Stimulated activated naive B cell treated with anti-CD40 and anti-IgM and Interleukin-4, amounts not matched to agents 10 μg/mL and 1 μg/mL and 100 μg/mL, for 72 hours (primary cell): ENCODE data around the gene RNF167.
A peak's percentile ranks its signal among the peaks of the same experiment; 100 is the strongest.

Experiments used
- ATAC-seq, 2 donors: fragments of 150-1000 bp; cut with Tn5 transposase; replicated peaks; 2 replicates each; pipeline ENCODE4 v1.10.0; 2021; ENCODE audit warnings: moderate library complexity in 1 of 2
- DNase-seq: peaks from one replicate; pipeline ENCODE4 v3.0.0; 2021
- H3K27ac Mint-ChIP-seq: one replicate; pipeline ENCODE4 v1.8.0; 2022; ENCODE audit warnings: mild to moderate bottlenecking, mixed read lengths
- H3K27me3 Mint-ChIP-seq, 2 donors: one replicate each; pipeline ENCODE4 v1.8.0; 2022; ENCODE audit warnings: mixed read lengths in 2 of 2
- H3K36me3 Mint-ChIP-seq, 2 donors: one replicate each; pipeline ENCODE4 v1.8.0; 2022; ENCODE audit warnings: mixed read lengths in 2 of 2, mild to moderate bottlenecking in 1 of 2
- H3K4me1 Mint-ChIP-seq, 2 donors: one replicate each; pipeline ENCODE4 v1.8.0; 2022; ENCODE audit warnings: mixed read lengths in 2 of 2, mild to moderate bottlenecking in 1 of 2
- H3K4me3 Mint-ChIP-seq, 2 donors: one replicate each; pipeline ENCODE4 v1.8.0; 2022; ENCODE audit warnings: mild to moderate bottlenecking in 2 of 2, mixed read lengths in 2 of 2, moderate library complexity in 1 of 2
- H3K9me3 Mint-ChIP-seq, 2 donors: one replicate each; pipeline ENCODE4 v1.8.0; 2022; ENCODE audit warnings: mixed read lengths in 2 of 2, mild to moderate bottlenecking in 1 of 2

RNF167 gene

DNA sequence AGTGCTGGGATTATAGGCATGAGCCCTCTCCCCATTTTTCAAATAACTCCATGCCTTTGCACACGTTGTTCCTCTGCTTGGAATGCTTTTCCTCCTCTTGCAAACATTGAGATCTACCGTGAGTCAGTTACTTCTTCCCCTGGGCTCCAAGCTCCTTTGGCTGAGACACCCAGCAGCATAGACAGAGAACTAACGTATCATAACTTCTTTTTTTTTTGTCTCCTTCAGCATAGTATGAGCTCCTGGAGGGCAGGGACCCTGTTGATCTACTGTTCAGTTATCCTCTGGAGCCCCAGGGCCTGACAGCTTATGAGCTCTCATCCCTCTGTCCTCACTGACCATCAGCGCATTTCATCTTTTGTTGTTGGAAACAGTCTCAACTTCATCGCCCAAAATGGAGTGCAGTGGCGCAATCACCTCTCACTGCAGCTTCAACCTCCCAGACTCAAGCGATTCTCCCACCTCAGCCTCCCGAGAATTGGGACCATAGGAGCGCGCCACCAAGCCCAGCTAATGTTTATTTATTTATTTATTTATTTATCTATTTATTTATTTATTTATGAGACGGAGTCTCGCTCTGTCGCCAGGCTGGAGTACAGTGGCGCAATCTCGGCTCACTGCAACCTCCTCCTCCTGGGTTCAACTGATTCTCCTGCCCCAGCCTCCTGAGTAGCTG lies 25.4 kb downstream of the RNF167 start:
- no peak for ATAC-seq
- no peaks in the 10 kb centered on the region for H3K27me3 Mint-ChIP-seq

DNA sequence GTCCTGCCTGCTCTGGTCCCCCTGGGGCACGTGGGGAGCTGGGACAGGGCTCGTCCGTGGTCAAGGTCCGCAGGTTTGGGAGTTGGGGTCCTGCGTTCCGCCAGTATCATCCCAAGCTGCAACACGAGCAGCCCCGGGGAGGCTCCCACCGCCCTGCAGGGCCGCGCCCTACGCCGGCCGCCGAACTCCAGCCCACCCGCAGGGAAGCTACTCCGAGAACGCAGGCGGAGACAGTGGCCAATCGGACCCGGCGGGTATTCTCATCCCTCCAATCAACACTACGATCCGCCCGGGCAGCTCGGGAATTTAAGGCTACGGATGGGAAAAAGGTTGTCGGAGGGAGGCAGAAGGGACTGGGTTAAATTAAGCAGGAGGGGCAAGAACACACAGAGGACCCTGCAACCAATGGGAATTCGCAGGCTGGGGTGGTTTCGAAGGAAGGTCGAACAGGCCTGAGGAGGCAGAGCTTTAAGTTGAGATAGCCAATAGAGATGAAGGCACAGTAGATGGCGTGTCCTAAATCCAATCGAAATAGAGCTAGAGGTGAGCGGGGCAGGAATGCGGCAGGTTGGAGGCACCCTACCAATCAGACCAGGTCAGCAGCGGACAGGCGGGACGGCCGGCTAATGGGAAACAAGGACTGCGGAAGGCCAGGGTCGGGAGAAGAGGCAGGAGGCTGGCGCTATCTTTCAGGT lies 26.9 kb downstream of the RNF167 start:
- DNase-seq (peak; percentile 98), ATAC-seq (peak; percentile 83 to 86)
- H3K27ac Mint-ChIP-seq = no peak overlapping the region
- no peak overlapping the region for H3K4me3 Mint-ChIP-seq
- H3K4me1 Mint-ChIP-seq = peaks cover 17 to 23% of the 10 kb centered on the region in 2 donors
- H3K36me3 Mint-ChIP-seq = peaks cover 29 to 32% of the 10 kb centered on the region in 2 donors
- no peaks in the 10 kb centered on the region for H3K9me3 Mint-ChIP-seq
- H3K27me3 Mint-ChIP-seq = no peaks in the 10 kb centered on the region

More for the DNA sequence above, 25.4 kb downstream of the RNF167 start:
- H3K27ac Mint-ChIP-seq = peak overlapping the region; percentile 84
- no peak for DNase-seq
- H3K4me3 Mint-ChIP-seq = peak overlapping the region in 1 of 2 donors; percentile 11
- H3K4me1 Mint-ChIP-seq = peaks cover 17% of the 10 kb centered on the region in 2 donors
- H3K9me3 Mint-ChIP-seq = no peaks in the 10 kb centered on the region
- peaks cover 26% of the 10 kb centered on the region in 2 donors for H3K36me3 Mint-ChIP-seq

DNA sequence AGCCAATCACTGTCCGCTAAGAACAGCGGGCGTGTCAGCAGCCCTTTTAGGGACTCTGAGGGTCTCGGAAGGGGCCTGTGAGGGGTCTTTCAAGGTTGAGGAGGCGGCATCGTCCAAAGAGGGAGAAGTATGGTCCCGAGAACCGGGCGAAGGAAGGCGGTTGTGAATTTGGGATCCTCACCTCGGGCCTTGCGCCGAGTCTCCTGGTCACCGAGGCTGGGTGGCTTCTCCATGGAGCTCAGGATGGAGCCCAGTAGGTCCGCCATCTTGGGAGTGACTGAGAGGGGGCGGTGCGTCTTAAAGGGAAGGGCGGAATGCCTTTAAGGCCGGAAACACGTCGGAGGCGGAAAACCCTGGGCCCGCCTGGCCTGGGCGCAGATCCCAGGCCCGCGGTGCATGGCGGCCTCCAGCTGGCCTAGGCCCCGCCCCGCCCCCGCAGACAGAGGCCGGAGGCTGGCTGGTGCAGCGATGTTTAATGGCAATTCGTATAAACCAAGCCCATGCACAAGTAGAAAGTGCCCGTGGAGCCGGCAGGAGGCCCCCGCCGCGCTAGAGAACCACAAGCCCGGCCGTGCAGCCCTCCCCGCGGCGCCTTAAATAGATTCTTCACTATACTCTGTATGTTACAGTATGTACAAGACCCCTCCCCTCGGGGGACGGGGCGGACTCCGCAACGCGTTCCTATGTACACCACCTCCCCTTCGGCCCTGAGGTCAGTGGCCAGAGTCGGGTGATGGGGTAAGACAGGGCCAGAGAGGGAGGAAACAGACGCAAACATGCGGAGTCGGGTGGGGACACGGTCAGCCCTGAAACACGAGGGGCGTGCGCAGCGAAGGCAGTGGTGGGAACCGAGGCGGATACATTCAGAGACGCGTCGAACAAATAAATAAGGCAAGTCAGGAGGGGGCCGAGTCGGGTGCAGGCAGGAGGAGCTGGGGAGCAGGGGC lies 27.7 kb downstream of the RNF167 start, which contains the start of gene SPAG7:
Gene SPAG7 (minus strand): TSS at position 279 of the 947 bp plus-strand sequence. CDS start 13 bp downstream, at position 266.
- no peaks in the 10 kb centered on the region for H3K27me3 Mint-ChIP-seq
- H3K9me3 Mint-ChIP-seq = no peaks in the 10 kb centered on the region
- H3K27ac Mint-ChIP-seq = no peak within 1 kb of the TSS
- H3K36me3 Mint-ChIP-seq = peaks cover 37 to 40% of the 10 kb centered on the region in 2 donors
- peak; percentile 96 for DNase-seq
- peak; percentile 52 to 71 for ATAC-seq
- H3K4me1 Mint-ChIP-seq = peaks cover 17 to 25% of the 10 kb centered on the region in 2 donors
- no peak within 1 kb of the TSS for H3K4me3 Mint-ChIP-seq

DNA sequence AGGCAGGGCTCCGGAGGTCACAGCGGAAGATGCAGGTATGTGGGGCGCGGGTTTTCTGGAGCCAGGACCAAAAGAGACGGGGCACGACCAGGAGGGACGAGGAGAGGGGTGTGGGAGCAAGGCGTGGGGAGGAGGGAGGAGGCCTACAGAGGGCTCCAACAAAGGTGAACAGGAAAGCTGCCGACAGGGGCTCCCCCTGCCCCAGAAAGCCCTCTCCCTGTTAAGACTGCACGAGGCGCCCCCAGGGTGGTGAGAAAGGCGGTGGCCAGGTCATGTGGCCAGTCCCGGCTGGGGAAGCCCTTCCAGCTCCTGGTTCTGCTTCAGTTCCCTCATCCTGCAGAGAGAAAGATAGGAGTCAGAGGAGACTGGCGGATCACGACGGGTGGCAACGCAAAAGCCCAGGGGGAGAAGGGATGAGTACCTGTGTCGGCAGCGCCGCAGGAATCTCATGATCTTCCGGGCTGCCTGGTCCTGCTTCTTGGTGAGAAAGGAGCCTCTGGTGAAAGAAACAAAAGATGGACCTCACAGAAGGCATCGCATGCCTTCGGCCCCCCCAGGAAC lies 28.5 kb downstream of the RNF167 start:
- peaks cover 17 to 23% of the 10 kb centered on the region in 2 donors for H3K4me1 Mint-ChIP-seq
- no peak overlapping the region for H3K27ac Mint-ChIP-seq
- no peaks in the 10 kb centered on the region for H3K27me3 Mint-ChIP-seq
- H3K36me3 Mint-ChIP-seq = peaks cover 42% of the 10 kb centered on the region in 2 donors
- no peak overlapping the region for H3K4me3 Mint-ChIP-seq
- no peaks in the 10 kb centered on the region for H3K9me3 Mint-ChIP-seq
- no peak for ATAC-seq
- DNase-seq = no peak

DNA sequence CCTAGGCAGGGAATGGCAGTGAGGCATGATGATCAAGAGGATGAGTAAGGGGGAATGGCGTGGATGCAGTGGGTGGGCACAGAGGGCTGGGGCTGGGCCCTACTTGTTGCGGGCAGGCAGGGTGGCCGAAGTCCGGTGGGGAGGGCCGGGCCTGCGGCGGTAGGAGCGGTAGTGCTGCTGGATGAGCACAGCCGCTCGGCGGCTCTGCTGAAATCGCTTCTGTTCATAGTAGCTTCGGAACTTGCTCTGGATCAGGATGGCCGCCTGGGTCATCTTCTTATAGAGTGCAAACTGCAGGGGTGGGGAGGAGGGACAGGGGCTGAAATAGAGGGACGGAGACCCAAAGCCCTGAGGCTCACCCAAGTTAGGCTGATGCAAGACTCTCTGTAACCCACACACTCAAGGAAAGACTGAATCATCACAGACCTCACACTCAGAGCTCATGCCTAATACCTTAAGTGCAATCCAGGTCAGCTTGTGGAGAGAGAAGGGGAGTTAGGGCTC lies 29.0 kb downstream of the RNF167 start:
- H3K36me3 Mint-ChIP-seq = peaks cover 46 to 48% of the 10 kb centered on the region in 2 donors
- DNase-seq = no peak
- H3K27me3 Mint-ChIP-seq = no peaks in the 10 kb centered on the region
- no peaks in the 10 kb centered on the region for H3K9me3 Mint-ChIP-seq
- no peak for ATAC-seq
- H3K4me3 Mint-ChIP-seq = no peak overlapping the region
- H3K4me1 Mint-ChIP-seq = peaks cover 17 to 25% of the 10 kb centered on the region in 2 donors
- H3K27ac Mint-ChIP-seq = no peak overlapping the region

DNA sequence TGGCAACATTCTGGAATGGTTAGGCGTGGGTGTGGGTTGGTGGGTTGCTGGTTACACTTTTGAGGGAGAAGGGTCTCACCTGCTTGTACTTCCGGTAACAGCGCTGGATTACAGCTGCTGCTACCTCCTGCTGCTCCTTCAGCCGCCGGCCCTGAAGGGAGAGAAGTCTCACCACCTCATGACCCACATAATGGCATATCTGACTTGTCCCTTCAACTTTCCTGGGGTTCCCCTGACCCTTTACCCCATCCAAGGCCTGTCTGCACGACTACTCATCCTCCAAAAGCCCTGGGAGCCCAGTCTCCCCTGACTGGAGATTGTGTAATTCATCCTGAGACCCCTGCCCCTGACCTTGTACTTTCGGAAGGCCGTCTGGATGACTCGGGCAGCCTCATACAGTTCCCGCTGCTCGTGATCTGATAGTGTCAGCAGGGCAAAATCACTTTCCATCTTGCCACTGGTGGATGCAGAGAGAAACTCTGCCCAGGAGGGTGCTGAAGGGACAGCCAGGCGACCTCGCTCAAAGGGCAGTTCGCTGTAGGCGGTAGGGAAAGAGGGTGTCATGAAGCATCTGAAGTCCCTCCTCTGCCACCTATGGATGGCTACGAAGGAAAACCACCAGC lies 29.6 kb downstream of the RNF167 start:
- peaks cover 50 to 52% of the 10 kb centered on the region in 2 donors for H3K36me3 Mint-ChIP-seq
- no peak overlapping the region for H3K4me3 Mint-ChIP-seq
- no peak overlapping the region for H3K27ac Mint-ChIP-seq
- no peaks in the 10 kb centered on the region for H3K27me3 Mint-ChIP-seq
- no peaks in the 10 kb centered on the region for H3K9me3 Mint-ChIP-seq
- DNase-seq = no peak
- no peak for ATAC-seq
- H3K4me1 Mint-ChIP-seq = peaks cover 17 to 24% of the 10 kb centered on the region in 2 donors

DNA sequence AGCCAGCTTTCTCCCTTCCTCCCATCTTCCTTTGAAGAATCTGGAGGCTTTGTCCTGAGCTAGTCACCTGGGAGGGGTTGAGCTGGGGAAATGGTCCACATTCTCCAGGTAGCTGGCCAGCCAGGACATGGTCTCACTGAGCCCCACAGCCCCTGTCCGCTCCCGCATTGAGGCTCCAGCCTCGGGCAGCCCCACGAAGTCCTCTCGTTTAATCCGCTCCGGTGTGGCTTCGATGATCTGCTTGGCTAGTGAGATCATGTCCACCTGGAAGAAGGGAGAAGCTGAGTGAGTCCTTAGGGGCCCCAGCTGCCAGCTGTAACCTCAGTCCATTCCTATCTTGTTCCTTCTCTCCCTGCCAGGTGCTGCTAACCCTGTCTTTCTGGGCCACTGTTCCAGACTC lies 30.2 kb downstream of the RNF167 start:
- peaks cover 15 to 23% of the 10 kb centered on the region in 2 donors for H3K4me1 Mint-ChIP-seq
- DNase-seq (no peak), ATAC-seq (no peak)
- H3K9me3 Mint-ChIP-seq = no peaks in the 10 kb centered on the region
- H3K27me3 Mint-ChIP-seq = no peaks in the 10 kb centered on the region
- no peak overlapping the region for H3K4me3 Mint-ChIP-seq
- H3K36me3 Mint-ChIP-seq = peaks cover 51 to 52% of the 10 kb centered on the region in 2 donors
- peak overlapping the region; percentile 43 for H3K27ac Mint-ChIP-seq

DNA sequence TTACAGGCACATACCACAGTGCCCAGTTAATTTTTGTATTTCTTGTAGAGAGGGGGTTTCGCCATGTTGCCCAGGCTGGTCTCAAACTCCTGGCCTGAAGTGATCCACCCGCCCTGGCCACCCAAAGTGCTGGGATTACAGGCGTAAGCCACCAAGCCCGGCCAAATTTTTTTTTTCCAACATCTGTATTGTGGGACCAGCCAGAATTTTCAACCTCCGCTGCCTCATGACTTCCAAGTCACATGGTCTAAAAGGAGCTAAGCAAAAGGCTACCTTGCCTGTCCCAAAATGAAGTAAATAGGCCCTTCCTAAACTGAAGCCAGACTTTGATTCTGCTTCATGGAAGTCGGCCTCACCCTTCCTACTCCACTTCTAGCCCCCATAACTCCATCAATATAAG lies 31.8 kb downstream of the RNF167 start:
- peaks cover 50 to 52% of the 10 kb centered on the region in 2 donors for H3K36me3 Mint-ChIP-seq
- DNase-seq (no peak), ATAC-seq (no peak)
- H3K4me3 Mint-ChIP-seq = no peak overlapping the region
- H3K27ac Mint-ChIP-seq = no peak overlapping the region
- no peaks in the 10 kb centered on the region for H3K9me3 Mint-ChIP-seq
- peaks cover 5 to 17% of the 10 kb centered on the region in 2 donors for H3K4me1 Mint-ChIP-seq
- no peaks in the 10 kb centered on the region for H3K27me3 Mint-ChIP-seq

DNA sequence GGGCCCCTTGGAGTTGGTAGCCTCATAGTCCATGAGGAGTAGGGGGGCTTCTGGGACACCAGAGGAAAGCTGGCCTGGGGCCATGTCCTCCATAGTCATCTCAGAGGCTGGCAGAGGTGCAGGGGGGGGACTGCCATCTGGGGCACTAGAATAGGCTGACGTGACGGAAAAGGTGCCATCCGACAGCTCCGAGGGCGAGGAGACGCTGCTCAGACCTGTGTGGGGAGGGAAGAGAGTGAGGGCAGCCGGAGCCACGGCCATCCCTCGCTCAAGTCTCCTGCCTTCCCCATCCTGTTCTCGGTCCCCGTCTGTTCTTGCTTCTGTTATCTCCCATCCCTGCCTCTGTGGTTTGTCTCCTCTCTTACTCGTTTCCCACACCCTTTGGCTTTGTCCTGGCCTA lies 32.3 kb downstream of the RNF167 start:
- peaks cover 5 to 17% of the 10 kb centered on the region in 2 donors for H3K4me1 Mint-ChIP-seq
- H3K9me3 Mint-ChIP-seq = no peaks in the 10 kb centered on the region
- no peaks in the 10 kb centered on the region for H3K27me3 Mint-ChIP-seq
- ATAC-seq (no peak), DNase-seq (no peak)
- no peak overlapping the region for H3K27ac Mint-ChIP-seq
- peaks cover 51 to 56% of the 10 kb centered on the region in 2 donors for H3K36me3 Mint-ChIP-seq
- H3K4me3 Mint-ChIP-seq = no peak overlapping the region

DNA sequence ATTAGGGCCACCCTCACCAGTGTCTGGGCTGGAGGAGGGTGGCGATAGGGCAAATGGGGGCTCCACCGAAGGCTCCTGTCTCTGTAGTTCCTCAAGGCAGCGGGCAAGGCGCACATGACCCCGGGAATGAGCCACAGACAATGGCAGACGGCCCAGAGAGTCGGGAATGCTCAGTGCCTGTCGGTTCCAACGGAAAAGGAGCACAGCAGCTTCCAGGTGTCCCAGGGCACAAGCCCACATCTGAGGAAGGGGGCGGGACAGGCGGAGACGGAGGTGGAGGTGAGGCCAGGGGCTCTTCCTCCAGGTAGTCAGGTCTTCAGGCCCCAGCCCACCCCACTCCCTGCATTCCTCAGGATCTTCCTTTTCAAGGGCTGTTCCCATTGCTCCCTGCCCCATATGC lies 32.7 kb downstream of the RNF167 start:
- no peaks in the 10 kb centered on the region for H3K27me3 Mint-ChIP-seq
- no peak overlapping the region for H3K27ac Mint-ChIP-seq
- H3K4me3 Mint-ChIP-seq = no peak overlapping the region
- peaks cover 5 to 17% of the 10 kb centered on the region in 2 donors for H3K4me1 Mint-ChIP-seq
- peaks cover 51 to 57% of the 10 kb centered on the region in 2 donors for H3K36me3 Mint-ChIP-seq
- DNase-seq (no peak), ATAC-seq (no peak)
- no peaks in the 10 kb centered on the region for H3K9me3 Mint-ChIP-seq

DNA sequence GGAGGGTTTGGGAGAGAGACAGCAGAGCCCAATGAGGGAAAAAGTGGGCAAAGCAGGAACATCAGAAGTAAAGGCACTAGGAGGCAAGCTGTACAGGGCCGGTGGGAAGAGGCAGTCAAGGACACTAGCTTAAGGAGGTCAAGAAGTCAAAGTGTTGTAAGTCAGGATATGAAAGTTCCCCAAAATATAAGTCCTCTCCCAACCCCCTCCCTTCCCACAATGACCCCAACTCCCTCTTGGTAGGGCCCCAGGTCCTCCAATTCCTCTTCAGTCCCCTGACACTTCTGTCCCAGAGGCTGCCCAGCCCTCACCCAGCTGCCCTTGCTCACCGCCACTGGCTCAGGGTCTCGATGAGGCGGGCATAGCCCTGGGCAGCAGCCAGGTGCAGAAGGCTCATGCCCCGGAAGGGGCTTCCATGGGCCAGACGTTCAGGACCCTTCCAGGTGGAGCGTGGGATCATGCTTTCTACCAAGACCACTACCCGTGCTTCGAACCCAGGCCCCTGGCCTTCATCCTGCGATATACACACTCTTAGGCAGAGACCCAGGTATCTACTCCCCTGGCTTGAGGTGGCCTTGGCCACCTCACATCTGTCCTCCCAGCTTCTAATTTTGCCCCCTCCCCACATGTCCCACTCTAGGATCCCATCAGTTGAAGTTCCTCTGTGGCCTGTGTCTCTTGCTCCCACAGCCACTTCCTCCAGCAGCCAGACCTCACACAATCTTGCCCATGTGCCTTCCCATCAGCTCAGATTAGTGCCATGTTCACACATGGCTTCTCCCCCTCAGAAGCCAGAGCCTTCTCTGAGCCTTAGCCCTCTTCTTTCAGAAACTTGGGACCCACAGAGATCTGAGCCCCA lies 33.4 kb downstream of the RNF167 start:
- Mint-ChIP-seq H3K27me3 (no peaks in the 10 kb centered on the region), H3K36me3 (peaks cover 54 to 60% of the 10 kb centered on the region in 2 donors), H3K4me3 (no peak overlapping the region), H3K4me1 (peaks cover 9 to 20% of the 10 kb centered on the region in 2 donors), H3K9me3 (no peaks in the 10 kb centered on the region), H3K27ac (no peak overlapping the region)
- DNase-seq (no peak), ATAC-seq (no peak)

DNA sequence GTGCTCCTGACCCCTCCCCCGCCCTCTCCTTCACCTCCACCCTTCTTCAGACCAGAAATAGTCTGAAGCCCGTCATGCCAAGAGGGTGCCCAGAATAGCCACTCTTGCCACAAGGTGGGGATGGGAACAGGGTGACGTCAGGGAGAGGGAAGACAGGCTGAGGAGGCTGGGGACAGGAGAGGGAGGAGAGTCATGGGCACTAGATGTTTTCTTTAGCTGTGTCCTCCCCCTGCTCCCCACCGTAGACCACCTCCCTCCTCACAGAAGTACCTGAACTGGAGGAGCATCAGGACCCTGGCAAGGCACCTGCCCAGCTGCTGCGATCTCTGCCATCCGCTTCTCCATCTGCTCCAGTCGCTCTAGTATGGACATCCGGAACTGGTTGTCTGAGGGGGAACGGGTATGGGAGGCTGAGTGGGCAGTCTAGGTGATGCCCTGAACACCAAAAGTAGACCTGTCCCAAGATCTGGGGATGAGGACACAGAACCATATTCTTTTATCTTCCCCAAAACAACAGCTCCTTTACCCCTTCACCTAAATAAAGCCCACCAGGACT lies 34.1 kb downstream of the RNF167 start:
- DNase-seq (no peak), ATAC-seq (no peak)
- Mint-ChIP-seq H3K27ac (no peak overlapping the region), H3K4me3 (no peak overlapping the region), H3K27me3 (no peaks in the 10 kb centered on the region), H3K9me3 (no peaks in the 10 kb centered on the region), H3K36me3 (peaks cover 55 to 68% of the 10 kb centered on the region in 2 donors), H3K4me1 (peaks cover 16 to 26% of the 10 kb centered on the region in 2 donors)
